ENCODE results near the gene CCDC141.

The CCDC141 gene

GRCh38 chr2:178787934-178788333, 262.0 kb downstream of the CCDC141 start:
- no peak for TF ChIP-seq SPI1 (IDR thresholded peaks at IDR 0.05; ENCODE audit: borderline replicate concordance, low read depth)
- TF ChIP-seq REST (IDR thresholded peaks at IDR 0.05; ENCODE audit: insufficient replicate concordance, low read depth) = no peak
- no peak for TF ChIP-seq POLR2AphosphoS5 (IDR thresholded peaks at IDR 0.05; ENCODE audit: low read depth)
- no peaks in the 10 kb centered on the region for H3K27me3 ChIP-seq (ENCODE audit: insufficient read depth, poor library complexity, severe bottlenecking)
- no peak overlapping the region for H3K27ac ChIP-seq (replicated peaks)
- DNase-seq (ENCODE audit: low read depth in 1 of 2, low spot score in 1 of 2) = no peak
- H3K4me3 ChIP-seq (replicated peaks; ENCODE audit: insufficient read depth, low read length) = no peak overlapping the region

- TF ChIP-seq SPI1 (IDR thresholded peaks at IDR 0.05; ENCODE audit: borderline replicate concordance, low read depth) (no peak), CTCF (IDR thresholded peaks at IDR 0.05; ENCODE audit: insufficient read depth, low read length) (no peak), REST (IDR thresholded peaks at IDR 0.05; ENCODE audit: insufficient replicate concordance, low read depth) (no peak), POLR2AphosphoS5 (IDR thresholded peaks at IDR 0.05; ENCODE audit: low read depth) (no peak), GABPA (IDR thresholded peaks at IDR 0.05; ENCODE audit: low read depth) (no peak)
- Histone ChIP-seq H3K27me3 (ENCODE audit: insufficient read depth, poor library complexity, severe bottlenecking) (no peaks in the 10 kb centered on the region), H3K4me3 (replicated peaks; ENCODE audit: insufficient read depth, low read length) (no peak overlapping the region), H3K27ac (replicated peaks) (no peak overlapping the region)
- DNase-seq (ENCODE audit: low read depth in 1 of 2, low spot score in 1 of 2) = no peak
Measured at GRCh38 chr2:178787155-178787554, 262.8 kb downstream of the CCDC141 start.

GRCh38 chr2:178783889-178784288, 266.0 kb downstream of the CCDC141 start:
- no peak overlapping the region for H3K27ac ChIP-seq (replicated peaks)
- no peaks in the 10 kb centered on the region for H3K27me3 ChIP-seq (ENCODE audit: insufficient read depth, poor library complexity, severe bottlenecking)
- no peak for TF ChIP-seq GABPA (IDR thresholded peaks at IDR 0.05; ENCODE audit: low read depth)
- TF ChIP-seq REST (IDR thresholded peaks at IDR 0.05; ENCODE audit: insufficient replicate concordance, low read depth) = no peak
- TF ChIP-seq POLR2AphosphoS5 (IDR thresholded peaks at IDR 0.05; ENCODE audit: low read depth) = no peak
- no peak for TF ChIP-seq SPI1 (IDR thresholded peaks at IDR 0.05; ENCODE audit: borderline replicate concordance, low read depth)
- no peak for TF ChIP-seq CTCF (IDR thresholded peaks at IDR 0.05; ENCODE audit: insufficient read depth, low read length)
- H3K4me3 ChIP-seq (replicated peaks; ENCODE audit: insufficient read depth, low read length) = no peak overlapping the region
- DNase-seq (ENCODE audit: low read depth in 1 of 2, low spot score in 1 of 2) = no peak
